Stromal cell of bone marrow (primary cell): ENCODE data around the gene ILK.

ENCODE experiments used
- DNase-seq: peaks from one replicate; pipeline ENCODE4 v3.0.0-alpha.2; 2012; ENCODE audit warnings: low read depth

The ILK gene

DNA sequence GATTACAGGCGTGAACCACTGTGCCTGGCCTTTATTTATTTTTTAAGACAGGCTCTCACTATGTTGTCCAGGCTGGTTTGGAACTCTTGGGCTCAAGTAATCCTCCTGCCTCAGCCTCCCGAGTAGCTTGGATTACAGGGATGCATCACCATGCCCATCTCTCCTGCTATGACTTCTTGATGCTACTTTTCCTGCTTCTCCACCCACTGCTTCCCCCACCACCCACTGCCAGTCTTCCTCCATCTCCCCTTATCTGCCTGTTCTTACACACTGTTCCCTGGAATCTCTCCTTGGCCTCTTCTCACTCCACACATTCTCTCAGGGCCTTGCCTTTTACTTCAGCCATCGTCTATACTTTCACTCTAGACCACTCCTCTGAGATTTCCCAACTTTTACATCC lies 32.9 kb downstream of the ILK start:
- DNase-seq, result no peak

DNA sequence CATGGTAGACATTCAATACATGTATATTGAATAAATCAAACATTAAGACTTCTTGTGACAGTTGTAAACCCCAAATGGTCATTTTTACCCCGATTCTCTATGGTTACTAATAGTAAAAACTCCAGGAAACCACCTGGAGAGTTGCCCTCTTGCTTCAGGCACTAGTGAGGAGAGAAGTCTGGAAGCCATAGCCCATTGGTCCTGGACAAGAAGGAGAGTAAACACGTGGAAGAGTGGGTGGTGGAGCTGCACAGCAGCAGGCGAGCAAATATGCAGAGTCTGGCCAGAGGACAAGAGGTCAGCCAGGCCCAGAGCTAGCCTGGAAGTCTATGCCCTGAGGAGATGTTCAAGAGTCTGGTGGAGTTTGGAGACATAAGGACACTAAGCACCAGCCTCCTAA lies 34.3 kb downstream of the ILK start:
- DNase-seq, result peak; percentile 45

DNA sequence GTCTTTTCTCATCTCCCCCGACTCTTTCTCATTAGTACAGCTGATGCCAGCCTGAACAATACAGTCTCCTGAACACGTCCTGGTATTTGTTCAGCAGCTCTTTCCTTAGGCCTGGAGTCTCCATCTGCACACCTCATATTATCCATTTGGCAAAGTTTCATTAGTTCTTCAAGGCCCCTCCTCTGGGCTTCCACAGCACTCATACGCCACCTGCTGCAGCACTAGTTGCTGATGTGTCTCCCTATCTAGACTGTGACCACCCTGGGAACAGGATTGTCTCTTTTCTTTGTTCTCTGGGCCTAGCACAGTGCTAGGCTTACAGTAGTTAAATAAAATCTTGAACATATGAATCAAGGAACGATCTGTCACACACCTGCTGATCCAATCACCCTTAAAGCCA lies 34.9 kb downstream of the ILK start:
- DNase-seq, result no peak

DNA sequence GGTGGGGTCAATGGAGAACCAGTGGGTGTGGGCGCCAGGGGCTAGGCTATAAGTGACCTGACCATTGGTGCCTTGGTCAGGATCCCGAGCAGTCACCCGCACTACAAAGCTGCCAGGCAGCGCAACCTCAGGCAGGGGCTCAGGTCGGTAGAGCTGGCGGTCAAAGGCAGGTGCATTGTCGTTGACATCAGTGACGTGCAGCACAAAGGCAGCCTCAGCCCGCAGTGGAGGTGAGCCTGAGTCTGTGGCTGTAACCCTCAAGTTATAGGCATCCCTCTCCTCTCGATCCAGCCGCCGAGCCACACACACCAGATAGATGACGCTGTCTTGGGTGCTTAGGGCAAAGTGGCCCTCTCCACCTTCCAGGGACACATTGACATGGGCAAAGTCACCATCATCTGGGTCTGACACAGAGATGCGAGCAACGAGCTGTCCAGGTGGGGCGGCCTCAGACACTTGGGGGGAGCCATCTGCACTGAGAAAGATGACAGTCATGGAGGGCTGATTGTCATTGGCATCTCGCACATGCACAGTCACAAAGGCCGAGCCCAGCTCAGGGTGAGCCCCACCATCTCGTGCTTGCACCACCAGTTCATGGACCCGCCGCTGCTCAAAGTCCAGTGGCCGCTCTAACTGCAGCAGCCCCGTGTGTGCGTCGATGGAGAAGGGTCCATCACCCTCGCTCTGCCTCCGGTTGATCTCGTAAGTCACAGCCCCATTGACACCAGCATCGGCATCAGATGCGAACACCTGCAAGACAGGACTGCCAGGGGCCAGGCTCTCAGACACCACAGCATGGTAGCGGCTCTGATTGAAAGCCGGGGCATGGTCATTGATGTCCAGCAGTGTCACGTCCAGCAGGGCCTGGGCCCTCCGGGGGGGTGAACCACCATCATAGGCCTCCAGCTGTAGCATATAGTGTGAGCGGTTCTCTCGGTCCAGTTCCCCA lies 36.7 kb downstream of the ILK start:
- no peak for DNase-seq

DNA sequence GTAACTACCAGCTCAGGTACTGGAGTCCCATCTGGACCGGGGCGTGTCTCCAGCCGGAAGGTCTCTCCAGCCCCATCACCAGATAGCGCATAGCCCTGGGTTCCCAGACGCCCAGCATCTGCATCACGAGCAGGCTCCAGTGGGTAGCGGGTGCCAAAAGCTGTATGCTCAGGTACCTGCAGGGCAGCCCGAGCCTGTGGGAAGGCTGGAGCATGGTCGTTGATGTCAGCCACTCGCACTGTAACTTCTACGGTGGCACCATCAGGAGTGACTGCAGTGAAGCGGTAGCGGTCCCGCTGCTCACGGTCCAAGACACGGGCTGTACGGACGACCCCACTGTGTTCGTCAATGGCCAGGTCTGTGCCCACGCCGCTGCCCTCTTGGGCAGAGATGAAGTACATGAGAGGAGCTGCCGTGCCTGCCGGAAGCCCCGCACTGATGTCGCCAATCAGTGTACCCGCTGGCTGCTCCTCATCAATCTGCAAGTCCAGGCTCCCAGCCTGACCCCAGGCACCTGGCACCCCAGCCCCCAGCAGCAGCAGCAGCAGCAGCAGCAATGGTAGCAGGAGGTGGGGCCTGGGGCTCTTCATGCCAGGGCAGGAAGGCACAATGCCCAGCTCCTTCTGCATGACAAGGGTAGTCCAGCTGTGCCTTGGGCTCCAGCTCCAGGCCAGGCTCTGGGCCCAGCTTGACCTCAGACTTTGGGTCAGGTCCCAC lies 37.6 kb downstream of the ILK start:
- DNase-seq, result no peak

DNA sequence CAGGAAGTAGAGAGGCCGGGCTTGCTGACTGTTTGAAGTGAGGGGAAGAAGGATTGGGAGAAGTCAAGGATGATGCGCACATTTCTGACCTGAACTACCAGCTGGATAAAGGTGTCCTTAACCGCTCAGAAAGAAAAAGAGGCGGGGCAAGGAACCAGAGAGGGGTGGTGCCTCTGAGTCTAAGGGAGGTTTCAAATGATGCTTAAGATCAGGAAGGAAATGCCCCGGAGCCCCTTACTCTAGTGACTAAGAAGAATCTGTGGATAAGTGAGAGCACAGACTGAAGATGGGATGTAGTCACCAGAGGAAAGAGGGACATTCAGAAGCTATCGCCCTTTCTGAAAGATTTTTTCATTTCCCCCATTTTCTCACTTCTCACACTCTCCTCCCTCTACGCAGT lies 39.4 kb downstream of the ILK start:
- no peak for DNase-seq

DNA sequence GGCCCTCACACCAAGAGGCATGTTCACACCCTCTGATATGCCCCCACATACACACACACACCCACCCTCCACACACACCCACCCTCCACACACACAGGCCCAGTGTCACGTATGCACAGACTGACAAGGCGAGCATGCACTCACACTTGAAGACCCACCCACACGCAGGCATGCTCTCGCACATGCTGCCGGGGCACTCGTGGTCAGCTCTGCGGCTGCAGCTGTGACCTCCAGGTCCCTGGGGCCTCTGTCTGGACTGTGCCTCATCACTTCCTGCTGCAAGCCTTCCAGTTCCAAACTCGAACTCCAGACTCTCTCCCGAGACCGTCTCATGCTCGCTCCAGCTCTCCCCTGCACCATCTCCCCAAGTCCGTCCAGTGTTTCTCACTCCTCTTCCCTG lies 42.5 kb downstream of the ILK start:
- peak; percentile 63 for DNase-seq

DNA sequence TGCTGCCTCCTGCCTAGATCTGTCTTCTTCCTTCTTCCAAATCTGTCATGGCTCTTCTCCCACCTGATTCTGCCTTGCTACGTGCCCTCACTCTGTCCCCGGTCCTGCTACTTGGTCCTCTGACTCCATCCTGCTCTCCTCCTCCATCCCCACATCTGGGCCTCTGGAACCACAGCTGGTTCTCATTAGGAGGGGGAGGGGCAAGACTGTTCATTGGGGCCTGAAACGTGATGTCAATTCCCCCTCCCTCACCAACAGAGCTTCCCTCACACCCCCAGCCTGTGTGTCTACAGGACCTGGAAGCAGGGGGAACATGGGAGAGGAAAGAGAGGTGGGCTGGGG lies 43.0 kb downstream of the ILK start:
- DNase-seq, result no peak

DNA sequence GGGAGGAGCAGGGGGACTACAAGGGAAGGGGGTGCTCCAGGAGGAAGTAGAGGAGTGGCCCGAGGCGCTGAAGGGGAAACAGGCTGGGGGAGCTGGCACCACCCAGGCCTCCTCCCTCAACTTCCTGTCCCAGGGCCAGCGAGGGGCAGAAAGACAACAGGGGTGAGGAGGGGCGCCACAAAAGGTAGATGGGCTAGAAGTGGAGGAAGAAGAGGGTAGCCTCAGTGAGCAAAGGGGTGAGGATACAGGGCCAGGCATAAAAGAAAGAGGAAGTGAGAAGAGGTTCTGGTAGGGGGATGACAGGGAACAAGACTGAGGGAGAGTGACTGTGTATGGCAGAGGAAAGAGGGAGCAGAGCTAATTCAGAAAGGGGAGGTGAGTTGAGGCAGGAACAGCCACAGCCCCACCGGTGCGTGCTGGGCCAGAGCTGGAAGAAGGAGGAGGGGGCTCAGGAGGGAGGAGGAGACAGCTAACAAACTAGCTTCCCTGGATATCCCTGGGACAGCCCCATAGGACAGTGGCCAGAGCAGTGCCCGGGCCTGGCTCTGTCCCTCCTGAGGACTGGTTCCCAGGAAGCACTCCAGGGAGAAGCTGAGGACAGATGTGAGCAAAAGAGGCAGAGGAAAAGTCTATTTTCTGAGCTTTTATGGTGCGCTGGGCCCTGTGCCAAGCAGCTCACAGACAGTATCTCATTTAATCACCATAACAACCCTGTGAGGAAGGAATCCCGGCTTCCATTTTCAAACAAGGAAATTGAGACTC lies 43.5 kb downstream of the ILK start:
- DNase-seq, result no peak

DNA sequence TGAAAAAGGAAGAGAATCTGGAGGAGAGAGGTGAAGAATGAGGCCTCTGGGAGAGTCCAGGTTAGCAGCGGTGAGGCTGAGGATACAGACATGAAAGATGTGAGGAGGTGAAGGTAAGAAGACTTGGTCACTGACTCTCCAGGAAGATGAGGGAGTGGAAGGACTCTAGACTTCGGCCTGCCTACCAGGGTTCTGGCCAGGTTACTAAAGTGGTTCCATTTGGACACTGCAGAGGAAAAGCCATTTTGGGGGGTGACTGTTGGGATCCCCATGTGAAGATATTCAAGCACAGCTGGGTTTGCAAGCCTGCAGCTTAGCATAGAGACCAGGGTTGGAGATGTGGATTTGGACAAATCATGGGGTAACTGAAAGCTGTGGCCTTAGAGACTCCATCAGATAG lies 44.3 kb downstream of the ILK start:
- DNase-seq, result no peak

DNA sequence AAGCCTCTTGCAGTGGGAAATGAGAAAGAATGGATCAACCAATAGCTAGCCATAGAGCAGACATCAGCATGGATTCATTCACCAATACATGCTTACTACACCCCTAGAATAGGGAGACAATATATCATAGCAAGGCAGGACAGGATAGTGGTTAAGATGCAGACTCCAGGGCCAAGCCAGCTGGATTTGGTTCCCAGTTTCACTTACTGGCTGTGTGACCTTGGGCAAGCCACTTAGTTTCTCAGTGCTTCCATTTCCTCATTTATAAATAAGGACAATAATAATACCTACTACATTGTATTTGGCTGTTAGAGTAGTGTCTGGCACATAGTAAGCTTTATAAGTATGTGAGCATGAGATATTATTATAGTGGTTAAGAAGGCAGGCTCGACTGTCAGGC lies 44.9 kb downstream of the ILK start:
- DNase-seq, result no peak

DNA sequence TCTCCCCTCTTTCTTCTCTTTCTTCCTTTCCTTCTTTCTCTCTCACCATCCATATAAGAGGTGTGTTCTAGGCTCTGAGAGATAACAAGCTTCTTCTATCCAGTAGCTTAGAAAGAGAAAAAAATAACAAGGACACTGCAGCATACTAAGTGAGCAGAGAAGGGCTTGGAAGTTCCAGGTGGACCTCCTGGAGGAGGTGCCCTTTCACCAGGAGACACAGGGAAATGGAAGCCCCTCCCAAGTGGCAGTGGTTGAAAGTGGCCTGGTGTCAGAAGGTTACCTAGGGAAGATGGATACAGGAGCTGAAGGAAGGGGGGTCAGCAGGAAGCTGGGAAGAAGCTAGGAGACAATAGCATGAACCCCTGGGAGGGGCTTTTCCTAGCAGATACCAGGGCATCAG lies 46.5 kb downstream of the ILK start:
- no peak for DNase-seq

DNA sequence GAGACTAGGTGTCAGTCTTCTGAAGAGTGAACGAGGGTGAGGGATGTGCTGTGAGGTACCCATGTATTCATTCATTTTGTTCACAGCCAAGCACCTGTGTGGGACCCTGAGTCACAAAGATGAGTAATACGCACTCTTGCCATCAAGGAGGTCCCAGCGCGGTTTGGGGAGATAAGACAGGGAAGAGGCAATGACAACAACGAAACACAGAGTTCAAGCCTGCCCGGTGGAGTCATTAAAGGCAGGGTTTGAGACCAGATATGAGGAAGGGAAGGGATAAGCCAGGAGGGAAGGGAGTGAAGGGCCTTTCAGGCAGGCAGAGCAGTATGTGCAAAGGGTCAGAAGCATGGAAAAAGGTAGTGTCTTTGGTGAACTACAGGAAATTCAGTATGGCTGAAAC lies 47.4 kb downstream of the ILK start:
- DNase-seq, result no peak

DNA sequence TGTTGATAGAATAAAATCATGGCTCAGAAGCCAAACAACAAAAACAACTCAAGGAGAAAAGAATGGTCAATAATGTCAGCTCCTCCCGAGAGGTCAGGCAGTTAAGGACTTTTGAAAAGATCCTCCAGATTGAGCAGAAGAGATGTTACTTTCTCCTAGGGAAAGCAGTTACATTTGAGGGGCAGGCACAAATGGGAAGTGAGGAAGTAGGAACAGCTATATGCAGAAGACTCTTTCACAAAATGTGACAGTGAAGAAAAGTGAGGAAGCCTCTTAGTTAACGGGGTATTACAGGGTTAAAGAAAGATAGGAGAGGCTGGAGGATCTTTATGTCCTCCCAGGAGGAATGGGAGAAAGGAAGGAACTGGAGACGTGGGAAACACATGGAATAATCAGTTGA lies 48.6 kb downstream of the ILK start:
- DNase-seq, result no peak

DNA sequence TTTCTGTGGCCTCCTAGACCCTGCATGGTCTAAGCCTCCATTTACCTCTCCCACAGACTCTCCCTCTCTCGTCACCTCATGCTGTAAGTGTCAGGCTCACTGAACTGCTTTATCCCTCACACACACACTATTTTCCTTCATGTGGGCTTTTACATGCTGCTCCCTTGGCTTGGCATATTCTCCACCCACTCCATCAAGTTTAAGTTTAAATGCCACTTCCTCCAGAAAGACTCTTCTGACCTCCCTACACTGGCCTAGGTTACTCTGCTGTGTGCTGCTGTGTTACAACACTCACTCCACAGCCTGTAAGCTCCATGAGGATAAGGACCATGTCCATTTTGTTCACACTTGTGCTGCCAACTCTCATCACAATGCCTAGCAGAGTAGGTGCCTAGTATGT lies 49.5 kb downstream of the ILK start:
- DNase-seq, result no peak

DNA sequence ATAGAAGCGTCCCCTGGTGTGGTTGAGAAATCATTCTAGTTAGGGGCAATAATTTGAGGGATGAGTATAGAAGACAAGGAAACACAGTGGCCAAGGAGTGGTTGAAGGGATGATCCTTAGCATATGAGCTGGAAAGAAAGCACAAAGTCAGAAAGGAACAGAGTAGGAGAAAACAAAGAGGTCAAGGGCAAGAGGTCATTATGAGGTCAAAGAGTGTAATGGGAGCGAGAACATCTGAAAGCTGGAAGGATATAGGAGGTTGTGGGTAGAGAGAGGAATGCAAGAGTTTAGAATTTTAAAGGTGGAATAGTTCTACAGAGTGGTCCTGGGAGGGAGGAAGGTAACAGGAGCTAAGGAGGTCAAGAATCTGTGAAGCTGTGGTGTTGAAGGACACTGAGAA lies 50.1 kb downstream of the ILK start:
- no peak for DNase-seq

DNA sequence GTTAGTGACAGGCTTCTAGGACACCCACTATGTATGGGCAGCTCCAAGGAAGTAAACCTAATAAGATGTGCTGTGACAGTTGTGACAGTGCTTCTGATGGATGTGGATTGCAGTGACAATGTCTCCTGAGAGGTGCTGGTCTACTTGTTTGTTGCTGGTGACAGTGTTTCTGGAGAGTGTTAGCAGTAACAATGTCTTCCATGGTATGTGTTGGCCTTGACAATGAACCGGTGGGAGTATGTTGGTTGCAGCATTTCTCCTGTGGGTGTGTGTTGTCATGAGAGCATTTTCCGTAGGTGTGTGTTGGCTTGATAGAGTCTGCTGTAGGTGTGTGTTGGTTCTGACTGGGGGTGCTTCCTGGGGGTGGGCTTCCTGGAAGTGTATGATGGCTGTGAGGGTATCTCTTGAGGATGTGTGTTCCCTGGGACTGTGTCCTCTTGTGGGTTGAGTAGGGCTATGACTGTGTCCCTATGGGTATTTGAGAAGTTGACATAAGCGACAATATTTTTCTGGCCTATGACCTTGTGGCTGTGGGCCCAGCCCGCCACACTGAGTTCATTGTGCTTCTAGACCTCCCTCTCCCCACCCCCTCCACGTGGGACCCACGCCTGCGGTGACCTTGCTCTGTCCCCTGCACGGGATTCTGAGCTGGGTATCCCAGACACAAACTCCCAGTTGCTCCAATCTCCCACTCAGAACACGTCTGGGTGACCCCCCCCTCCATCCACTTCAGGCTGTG lies 50.9 kb downstream of the ILK start:
- no peak for DNase-seq

DNA sequence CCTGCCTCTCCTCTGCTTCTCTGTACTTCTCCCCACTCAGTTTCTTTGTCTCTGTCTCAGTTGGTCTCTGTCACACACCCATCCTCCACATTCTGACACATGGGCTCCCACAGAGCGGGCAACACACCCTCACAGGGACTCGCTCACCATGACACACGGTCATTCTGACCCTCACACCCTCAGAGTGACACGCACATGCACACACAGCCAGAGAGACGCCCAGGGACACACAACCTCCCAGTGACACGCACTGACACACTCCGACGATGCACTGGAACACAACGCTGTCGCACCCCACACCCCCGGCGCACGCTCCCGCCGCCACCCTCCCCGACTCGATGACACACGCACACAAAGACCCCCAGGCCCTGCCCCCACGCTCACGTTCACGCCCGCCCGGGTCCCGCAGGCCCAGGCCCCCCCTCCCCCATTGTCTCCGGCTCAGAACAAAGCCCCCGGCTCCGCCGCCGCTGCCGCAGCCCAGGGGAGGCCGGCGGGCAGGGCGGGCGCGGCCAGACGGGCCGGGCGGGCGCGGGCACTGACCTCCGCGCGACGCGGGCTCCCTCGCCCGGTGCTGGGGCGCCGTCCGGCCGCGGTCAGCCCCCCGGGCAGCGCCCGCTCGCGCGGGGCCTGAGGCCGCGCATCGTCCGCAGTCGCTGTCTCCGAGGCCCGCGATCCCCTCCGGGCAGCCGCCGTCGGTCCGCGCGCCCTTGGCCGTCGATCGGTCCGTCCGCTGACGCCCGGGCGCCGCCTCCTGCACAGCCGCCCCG lies 51.6 kb downstream of the ILK start:
- DNase-seq, result no peak

DNA sequence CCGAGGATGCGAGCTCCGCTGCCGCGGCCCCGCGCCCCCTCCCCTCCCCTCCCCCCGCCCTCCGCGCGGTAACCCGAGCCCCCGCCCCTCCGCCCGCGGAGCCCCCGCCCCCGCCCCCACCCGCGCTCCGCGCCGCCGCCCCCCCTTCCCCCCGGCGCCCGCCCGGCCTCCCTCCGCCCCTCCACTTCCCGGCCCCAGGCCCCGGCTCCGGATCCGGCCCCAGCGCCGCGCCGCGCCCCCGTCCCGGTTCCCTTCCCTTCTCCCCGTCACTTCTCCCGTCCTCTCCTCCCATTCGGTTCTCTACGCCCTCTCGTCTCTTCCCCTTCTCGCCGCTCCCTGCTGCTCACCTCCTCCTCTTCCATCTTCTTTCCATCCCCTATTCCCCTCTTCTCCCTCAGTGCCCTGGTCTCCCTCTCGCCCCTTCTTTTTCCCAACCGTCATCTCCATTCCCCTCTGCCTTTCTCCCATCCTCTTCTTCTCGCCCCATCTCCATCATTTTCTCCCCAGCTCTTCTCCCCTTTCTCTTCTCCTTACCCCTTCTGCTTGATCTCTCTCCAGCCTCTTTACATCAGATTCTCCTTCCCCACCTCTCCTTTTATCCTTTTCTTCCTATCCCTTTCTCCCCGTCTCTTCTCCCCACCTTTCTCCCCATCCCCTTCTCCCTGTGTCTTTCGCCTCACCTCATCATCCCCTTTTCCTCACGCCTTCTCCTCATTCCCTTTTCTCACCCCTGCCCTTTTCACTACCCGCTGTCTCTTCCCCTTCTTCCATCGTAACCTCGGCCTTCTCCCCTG lies 52.4 kb downstream of the ILK start, which contains the start of gene DCHS1:
DCHS1 (minus strand) TSS at position 20 of the 794 bp plus-strand sequence. CDS start 14,196 bp downstream, outside the sequence.
- DNase-seq, result no peak

DNA sequence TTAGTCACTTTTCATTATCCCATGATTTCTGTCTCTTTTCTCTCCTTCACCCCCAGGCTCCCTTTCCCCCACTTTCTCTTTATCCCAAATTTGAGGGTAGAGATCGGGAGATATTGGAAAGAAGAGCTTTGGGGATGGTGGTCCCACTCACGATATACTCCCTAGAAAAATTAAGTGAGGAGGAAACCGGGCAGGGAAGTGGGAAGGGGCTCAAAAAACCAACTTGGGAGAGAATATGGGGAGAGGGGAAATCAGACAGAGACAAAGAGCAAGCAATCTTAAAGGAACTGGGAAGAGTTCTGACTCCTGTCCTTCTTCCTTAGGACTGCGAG lies 53.0 kb downstream of the ILK start:
- no peak for DNase-seq

DNA sequence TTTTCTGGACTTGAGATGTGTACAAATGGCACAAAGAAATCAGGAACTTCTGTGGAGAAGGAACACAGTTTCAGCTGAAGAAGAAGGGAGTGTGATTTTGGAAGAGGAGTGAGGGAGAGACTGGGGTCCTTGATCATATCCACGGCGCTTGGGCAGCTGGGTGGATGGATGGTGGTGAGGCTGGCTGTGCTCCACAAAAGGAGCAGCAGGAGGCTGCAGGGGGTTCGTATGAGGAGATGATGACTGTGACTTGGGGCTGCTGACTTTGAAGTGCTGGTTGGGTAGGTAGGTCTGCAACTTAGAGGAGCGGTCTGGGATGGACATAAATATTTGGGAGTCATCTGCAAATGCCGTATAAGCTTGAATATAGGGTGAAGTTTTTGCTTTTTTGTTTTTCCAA lies 53.4 kb downstream of the ILK start:
- DNase-seq, result no peak
